T-helper 2 cell treated with Interferon-gamma antibody and Interleukin-4, amounts not matched to agents 5 μg/mL and 100 μg/mL, for 36 hours (primary cell): Measurements from ENCODE around the gene VPS50.

ENCODE experiments used
- DNase-seq: peaks from one replicate; pipeline ENCODE4 v3.0.0; 2021; ENCODE audit warnings: low spot score
- H3K27ac Mint-ChIP-seq: one replicate; pipeline ENCODE4 v1.8.0; 2021; ENCODE audit warnings: mild to moderate bottlenecking, mixed read lengths
- H3K27me3 Mint-ChIP-seq: one replicate; pipeline ENCODE4 v1.8.0; 2021; ENCODE audit warnings: low read depth, mixed read lengths
- H3K36me3 Mint-ChIP-seq: one replicate; pipeline ENCODE4 v1.8.0; 2021; ENCODE audit warnings: low read depth, mixed read lengths
- H3K4me1 Mint-ChIP-seq: one replicate; pipeline ENCODE4 v1.8.0; 2021; ENCODE audit warnings: low read depth, mixed read lengths
- H3K4me3 Mint-ChIP-seq: one replicate; pipeline ENCODE4 v1.8.0; 2022; ENCODE audit warnings: mild to moderate bottlenecking, moderate library complexity, mixed read lengths
- H3K9me3 Mint-ChIP-seq: one replicate; pipeline ENCODE4 v1.8.0; 2021; ENCODE audit warnings: mixed read lengths

The VPS50 gene

DNA sequence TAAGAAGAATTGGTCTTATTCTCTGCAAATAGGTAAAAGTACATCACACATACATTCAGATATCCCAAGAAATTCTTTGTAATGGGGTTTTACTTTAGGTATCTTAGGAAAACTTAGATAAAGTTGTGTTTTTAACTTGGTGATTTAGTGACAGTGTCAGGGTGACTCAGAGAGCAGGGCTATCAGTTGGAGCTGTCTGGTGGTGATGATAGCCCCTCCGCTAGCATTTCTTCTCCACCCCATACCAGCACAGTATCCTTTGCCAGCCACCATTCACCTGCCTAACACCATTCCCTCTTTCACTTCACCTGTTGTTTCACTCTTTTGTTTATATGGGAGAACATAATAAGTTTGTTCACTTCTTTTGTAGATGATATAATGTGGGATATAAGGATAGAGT, 30.4 kb downstream of the VPS50 start:
- Mint-ChIP-seq H3K27me3 (no peaks in the 10 kb centered on the region), H3K27ac (no peak overlapping the region), H3K9me3 (no peaks in the 10 kb centered on the region), H3K4me3 (no peak overlapping the region), H3K4me1 (no peaks in the 10 kb centered on the region), H3K36me3 (peaks cover 1% of the 10 kb centered on the region)
- DNase-seq: no peak

- no peak for DNase-seq
- Mint-ChIP-seq H3K9me3 (no peaks in the 10 kb centered on the region), H3K4me1 (no peaks in the 10 kb centered on the region), H3K36me3 (no peaks in the 10 kb centered on the region), H3K27ac (no peak overlapping the region), H3K4me3 (no peak overlapping the region), H3K27me3 (no peaks in the 10 kb centered on the region)
Observed at GRCh38 chr7:93265220-93265619, 33.1 kb downstream of the VPS50 start.

- Mint-ChIP-seq H3K4me3 (no peak overlapping the region), H3K9me3 (no peaks in the 10 kb centered on the region), H3K4me1 (peaks cover 3% of the 10 kb centered on the region), H3K27ac (no peak overlapping the region), H3K36me3 (no peaks in the 10 kb centered on the region), H3K27me3 (no peaks in the 10 kb centered on the region)
- no peak for DNase-seq
Observed at GRCh38 chr7:93279541-93279940, 47.4 kb downstream of the VPS50 start.

- H3K27me3 Mint-ChIP-seq: no peaks in the 10 kb centered on the region
- H3K36me3 Mint-ChIP-seq: no peaks in the 10 kb centered on the region
- no peak overlapping the region for H3K4me3 Mint-ChIP-seq
- no peaks in the 10 kb centered on the region for H3K4me1 Mint-ChIP-seq
- DNase-seq: no peak
- no peaks in the 10 kb centered on the region for H3K9me3 Mint-ChIP-seq
- H3K27ac Mint-ChIP-seq: no peak overlapping the region
Observed at GRCh38 chr7:93284908-93285307, 52.7 kb downstream of the VPS50 start.

- no peak for DNase-seq
- H3K27me3 Mint-ChIP-seq: no peaks in the 10 kb centered on the region
- no peak overlapping the region for H3K27ac Mint-ChIP-seq
- peaks cover 1% of the 10 kb centered on the region for H3K36me3 Mint-ChIP-seq
- H3K9me3 Mint-ChIP-seq: no peaks in the 10 kb centered on the region
- no peaks in the 10 kb centered on the region for H3K4me1 Mint-ChIP-seq
- H3K4me3 Mint-ChIP-seq: no peak overlapping the region
Observed at GRCh38 chr7:93293229-93293628, 61.1 kb downstream of the VPS50 start.

- Mint-ChIP-seq H3K4me1 (no peaks in the 10 kb centered on the region), H3K9me3 (no peaks in the 10 kb centered on the region), H3K4me3 (no peak overlapping the region), H3K36me3 (peaks cover 1% of the 10 kb centered on the region), H3K27ac (no peak overlapping the region), H3K27me3 (no peaks in the 10 kb centered on the region)
- DNase-seq: no peak
Observed at GRCh38 chr7:93298206-93298605, 66.0 kb downstream of the VPS50 start.

- H3K27ac Mint-ChIP-seq: no peak overlapping the region
- peaks cover 1% of the 10 kb centered on the region for H3K36me3 Mint-ChIP-seq
- H3K9me3 Mint-ChIP-seq: no peaks in the 10 kb centered on the region
- no peaks in the 10 kb centered on the region for H3K4me1 Mint-ChIP-seq
- DNase-seq: no peak
- H3K27me3 Mint-ChIP-seq: no peaks in the 10 kb centered on the region
- no peak overlapping the region for H3K4me3 Mint-ChIP-seq
Observed at GRCh38 chr7:93298671-93299070, 66.5 kb downstream of the VPS50 start.

GRCh38 chr7:93301736-93302135, 69.6 kb downstream of the VPS50 start:
- no peaks in the 10 kb centered on the region for H3K27me3 Mint-ChIP-seq
- no peaks in the 10 kb centered on the region for H3K36me3 Mint-ChIP-seq
- H3K27ac Mint-ChIP-seq: no peak overlapping the region
- no peak for DNase-seq
- H3K4me1 Mint-ChIP-seq: no peaks in the 10 kb centered on the region
- H3K4me3 Mint-ChIP-seq: no peak overlapping the region
- H3K9me3 Mint-ChIP-seq: no peaks in the 10 kb centered on the region

GRCh38 chr7:93307131-93307660, 75.0 kb downstream of the VPS50 start:
- no peaks in the 10 kb centered on the region for H3K9me3 Mint-ChIP-seq
- peaks cover 6% of the 10 kb centered on the region for H3K4me1 Mint-ChIP-seq
- H3K36me3 Mint-ChIP-seq: no peaks in the 10 kb centered on the region
- DNase-seq: no peak
- no peak overlapping the region for H3K4me3 Mint-ChIP-seq
- no peak overlapping the region for H3K27ac Mint-ChIP-seq
- H3K27me3 Mint-ChIP-seq: no peaks in the 10 kb centered on the region

GRCh38 chr7:93307943-93308342, 75.8 kb downstream of the VPS50 start:
- Mint-ChIP-seq H3K27ac (no peak overlapping the region), H3K36me3 (no peaks in the 10 kb centered on the region), H3K27me3 (no peaks in the 10 kb centered on the region), H3K4me3 (no peak overlapping the region), H3K9me3 (no peaks in the 10 kb centered on the region), H3K4me1 (peaks cover 6% of the 10 kb centered on the region)
- DNase-seq: no peak

GRCh38 chr7:93310346-93310745, 78.2 kb downstream of the VPS50 start:
- Mint-ChIP-seq H3K4me3 (no peak overlapping the region), H3K36me3 (no peaks in the 10 kb centered on the region), H3K9me3 (no peaks in the 10 kb centered on the region), H3K4me1 (peaks cover 6% of the 10 kb centered on the region), H3K27me3 (no peaks in the 10 kb centered on the region), H3K27ac (no peak overlapping the region)
- DNase-seq: no peak

GRCh38 chr7:93314449-93314848, 82.3 kb downstream of the VPS50 start:
- H3K4me3 Mint-ChIP-seq: no peak overlapping the region
- no peaks in the 10 kb centered on the region for H3K9me3 Mint-ChIP-seq
- peaks cover 2% of the 10 kb centered on the region for H3K36me3 Mint-ChIP-seq
- H3K27me3 Mint-ChIP-seq: no peaks in the 10 kb centered on the region
- H3K4me1 Mint-ChIP-seq: peaks cover 6% of the 10 kb centered on the region
- no peak for DNase-seq
- no peak overlapping the region for H3K27ac Mint-ChIP-seq

DNA sequence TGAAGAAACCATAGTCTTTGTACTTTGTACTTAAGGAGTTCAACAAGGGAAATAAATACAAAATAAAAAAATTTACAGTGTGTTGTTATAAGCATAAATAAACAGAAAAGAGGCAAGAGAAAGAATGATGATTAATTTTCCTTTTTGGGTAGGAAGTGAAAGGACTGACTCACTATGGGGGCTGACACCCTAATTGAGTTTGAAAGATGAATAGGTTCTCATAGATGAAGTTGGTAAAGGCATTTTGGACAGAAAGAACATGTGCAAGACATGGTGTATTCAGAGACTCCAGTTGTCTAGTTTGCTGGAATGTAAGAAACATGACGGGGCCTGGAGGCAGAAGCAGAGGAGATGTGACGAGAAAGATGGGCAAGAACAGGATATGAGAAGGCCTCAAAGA, 83.7 kb downstream of the VPS50 start:
- no peaks in the 10 kb centered on the region for H3K27me3 Mint-ChIP-seq
- H3K4me3 Mint-ChIP-seq: no peak overlapping the region
- DNase-seq: no peak
- H3K36me3 Mint-ChIP-seq: peaks cover 2% of the 10 kb centered on the region
- no peaks in the 10 kb centered on the region for H3K4me1 Mint-ChIP-seq
- H3K9me3 Mint-ChIP-seq: no peaks in the 10 kb centered on the region
- no peak overlapping the region for H3K27ac Mint-ChIP-seq

GRCh38 chr7:93316730-93317129, 84.6 kb downstream of the VPS50 start:
- H3K4me1 Mint-ChIP-seq: no peaks in the 10 kb centered on the region
- no peak overlapping the region for H3K4me3 Mint-ChIP-seq
- H3K27me3 Mint-ChIP-seq: no peaks in the 10 kb centered on the region
- no peaks in the 10 kb centered on the region for H3K9me3 Mint-ChIP-seq
- H3K36me3 Mint-ChIP-seq: peaks cover 2% of the 10 kb centered on the region
- no peak overlapping the region for H3K27ac Mint-ChIP-seq
- DNase-seq: no peak

- H3K36me3 Mint-ChIP-seq: peaks cover 7% of the 10 kb centered on the region
- no peaks in the 10 kb centered on the region for H3K27me3 Mint-ChIP-seq
- H3K4me1 Mint-ChIP-seq: no peaks in the 10 kb centered on the region
- H3K9me3 Mint-ChIP-seq: no peaks in the 10 kb centered on the region
- H3K4me3 Mint-ChIP-seq: no peak overlapping the region
- DNase-seq: no peak
- H3K27ac Mint-ChIP-seq: no peak overlapping the region
Observed at GRCh38 chr7:93320887-93321286, 88.7 kb downstream of the VPS50 start.
